Calu3 (cell line): ENCODE measurements around the gene TTLL4. TPM values are rescaled to one million over a fixed set of nuclear protein-coding genes. Genes with fewer than 3 reads are reported as not detected.

Experiments used
- BruUV-seq: library from RNA; stranded (reverse); fragments of 400-500 nt; replicated peaks from 2 replicates; lab custom pipeline; 2021; lab: Mats Ljungman, UMichigan
- CTCF ChIA-PET: fragments of 300-600 bp; sonication (Branson Sonifier 250); formaldehyde crosslinking; loops from one replicate; lab custom pipeline; 2022; ENCODE audit warnings: antibody characterized with exemption; lab: Charles Lee
- DNase-seq: peaks from one replicate; pipeline ENCODE4 v3.0.0; 2022
- H3K27ac Mint-ChIP-seq: one replicate; pipeline ENCODE4 v1.8.0; 2022; ENCODE audit warnings: mixed read lengths; ENCODE audit not compliant: unreplicated experiment
- H3K27me3 Mint-ChIP-seq: one replicate; pipeline ENCODE4 v1.8.0; 2022; ENCODE audit warnings: mixed read lengths; ENCODE audit not compliant: unreplicated experiment
- H3K36me3 Mint-ChIP-seq: one replicate; pipeline ENCODE4 v1.8.0; 2022; ENCODE audit warnings: mild to moderate bottlenecking, moderate library complexity, mixed read lengths; ENCODE audit not compliant: insufficient read depth, unreplicated experiment
- H3K4me1 Mint-ChIP-seq: one replicate; pipeline ENCODE4 v1.8.0; 2022; ENCODE audit warnings: mild to moderate bottlenecking, low read depth, mixed read lengths; ENCODE audit not compliant: unreplicated experiment
- H3K4me3 Mint-ChIP-seq: one replicate; pipeline ENCODE4 v1.8.0; 2022; ENCODE audit warnings: mild to moderate bottlenecking, low read depth, moderate library complexity, mixed read lengths; ENCODE audit not compliant: unreplicated experiment
- H3K9me3 Mint-ChIP-seq: one replicate; pipeline ENCODE4 v1.8.0; 2022; ENCODE audit warnings: low read depth, mixed read lengths; ENCODE audit not compliant: unreplicated experiment
- intact Hi-C: fragments of 100-400 bp; cut with micrococcal nuclease; formaldehyde crosslinking; loops from one replicate; pipeline ENCODE4 v1.10.0; 2022; ENCODE audit not compliant: unreplicated experiment
- total RNA-seq: library from RNA; stranded (reverse); gene quantifications from 2 replicates; pipeline ENCODE4 v1.2.3, GENCODE V29; 2022
- TF ChIP-seq, protein P1 (sequence below): fragments of 200-600 bp; IDR thresholded peaks from one replicate; pipeline ENCODE4 v1.8.0; 2022; ENCODE audit warnings: antibody characterized with exemption; ENCODE audit not compliant: unreplicated experiment

Gene TTLL4
- total RNA-seq, 1 experiment from 2014 or later, result 75.5 TPM

DNA sequence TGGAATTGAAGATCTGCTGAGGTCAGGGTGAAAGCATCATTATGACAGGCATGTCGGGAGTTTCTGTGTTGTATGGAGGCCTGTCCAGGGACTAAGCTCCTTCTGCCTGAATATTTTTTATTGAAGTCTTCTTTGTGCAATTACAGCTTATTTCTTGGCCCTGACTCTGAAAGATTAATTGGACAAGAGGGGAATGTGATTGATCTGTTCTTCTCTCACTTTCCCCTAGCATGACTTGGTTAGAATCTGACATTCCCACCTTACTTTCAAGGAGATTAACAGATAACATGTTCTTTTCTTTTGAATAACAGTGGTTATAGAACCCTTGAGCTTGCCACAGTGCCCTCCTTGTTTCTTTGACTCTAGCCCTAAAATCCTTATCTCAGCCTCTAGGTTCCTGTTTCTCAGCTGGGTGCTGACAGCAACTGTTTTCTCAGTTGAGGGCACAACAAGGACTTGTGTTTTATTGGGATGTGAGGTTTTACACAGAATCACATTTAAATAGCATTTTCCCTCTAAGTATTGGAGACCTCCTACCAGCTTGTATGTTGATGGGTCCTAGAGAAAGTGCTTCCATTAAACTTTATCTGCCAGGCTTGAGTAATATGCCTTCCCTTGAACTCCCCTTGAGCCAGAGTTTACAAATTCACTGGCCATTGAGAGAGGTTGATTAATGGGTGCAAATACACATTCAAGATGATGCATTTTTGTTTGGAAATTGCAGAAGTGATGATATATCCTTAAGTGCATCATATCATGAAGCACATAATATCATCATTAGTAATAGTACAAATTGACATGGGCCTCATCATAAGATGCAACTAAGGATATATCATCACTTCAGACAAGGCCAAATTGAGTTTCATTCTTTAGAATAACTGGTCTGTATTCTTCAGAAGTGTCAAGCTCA is 12.5 kb downstream of the TTLL4 start:
- Mint-ChIP-seq H3K36me3 (peaks cover 16% of the 10 kb centered on the region), H3K9me3 (peaks cover 2% of the 10 kb centered on the region), H3K4me1 (peaks cover 36% of the 10 kb centered on the region), H3K27ac (no peak overlapping the region), H3K27me3 (no peaks in the 10 kb centered on the region), H3K4me3 (no peak overlapping the region)
- intact Hi-C loops, result no loop called here
- CTCF ChIA-PET, result interaction anchor here (0.9 to 1.8 kb wide), 4 partner anchors 9 to 124 kb away, joined by 3 to 5 read pairs (median 4); partner anchors contain the start of gene TTLL4
- no TSS peak for BruUV-seq
- no peak for DNase-seq
- TF ChIP-seq, protein P1, sequence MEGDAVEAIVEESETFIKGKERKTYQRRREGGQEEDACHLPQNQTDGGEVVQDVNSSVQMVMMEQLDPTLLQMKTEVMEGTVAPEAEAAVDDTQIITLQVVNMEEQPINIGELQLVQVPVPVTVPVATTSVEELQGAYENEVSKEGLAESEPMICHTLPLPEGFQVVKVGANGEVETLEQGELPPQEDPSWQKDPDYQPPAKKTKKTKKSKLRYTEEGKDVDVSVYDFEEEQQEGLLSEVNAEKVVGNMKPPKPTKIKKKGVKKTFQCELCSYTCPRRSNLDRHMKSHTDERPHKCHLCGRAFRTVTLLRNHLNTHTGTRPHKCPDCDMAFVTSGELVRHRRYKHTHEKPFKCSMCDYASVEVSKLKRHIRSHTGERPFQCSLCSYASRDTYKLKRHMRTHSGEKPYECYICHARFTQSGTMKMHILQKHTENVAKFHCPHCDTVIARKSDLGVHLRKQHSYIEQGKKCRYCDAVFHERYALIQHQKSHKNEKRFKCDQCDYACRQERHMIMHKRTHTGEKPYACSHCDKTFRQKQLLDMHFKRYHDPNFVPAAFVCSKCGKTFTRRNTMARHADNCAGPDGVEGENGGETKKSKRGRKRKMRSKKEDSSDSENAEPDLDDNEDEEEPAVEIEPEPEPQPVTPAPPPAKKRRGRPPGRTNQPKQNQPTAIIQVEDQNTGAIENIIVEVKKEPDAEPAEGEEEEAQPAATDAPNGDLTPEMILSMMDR, result no peak

- DNase-seq, result no peak
- TF ChIP-seq, protein P1, result no peak
- BruUV-seq, result no TSS peak
- H3K4me1 Mint-ChIP-seq, result peaks cover 21% of the 10 kb centered on the region
- H3K9me3 Mint-ChIP-seq, result peaks cover 2% of the 10 kb centered on the region
- no peaks in the 10 kb centered on the region for H3K27me3 Mint-ChIP-seq
- no peaks in the 10 kb centered on the region for H3K36me3 Mint-ChIP-seq
- intact Hi-C loops, result no loop called here
- H3K4me3 Mint-ChIP-seq, result no peak overlapping the region
- CTCF ChIA-PET, result interaction anchor here (2.4 kb wide), 1 partner anchor 121 kb away, joined by 12 read pairs; no protein-coding TSS in a partner anchor
- no peak overlapping the region for H3K27ac Mint-ChIP-seq
Observed at GRCh38 chr2:218726004-218726574, 15.5 kb downstream of the TTLL4 start.

DNA sequence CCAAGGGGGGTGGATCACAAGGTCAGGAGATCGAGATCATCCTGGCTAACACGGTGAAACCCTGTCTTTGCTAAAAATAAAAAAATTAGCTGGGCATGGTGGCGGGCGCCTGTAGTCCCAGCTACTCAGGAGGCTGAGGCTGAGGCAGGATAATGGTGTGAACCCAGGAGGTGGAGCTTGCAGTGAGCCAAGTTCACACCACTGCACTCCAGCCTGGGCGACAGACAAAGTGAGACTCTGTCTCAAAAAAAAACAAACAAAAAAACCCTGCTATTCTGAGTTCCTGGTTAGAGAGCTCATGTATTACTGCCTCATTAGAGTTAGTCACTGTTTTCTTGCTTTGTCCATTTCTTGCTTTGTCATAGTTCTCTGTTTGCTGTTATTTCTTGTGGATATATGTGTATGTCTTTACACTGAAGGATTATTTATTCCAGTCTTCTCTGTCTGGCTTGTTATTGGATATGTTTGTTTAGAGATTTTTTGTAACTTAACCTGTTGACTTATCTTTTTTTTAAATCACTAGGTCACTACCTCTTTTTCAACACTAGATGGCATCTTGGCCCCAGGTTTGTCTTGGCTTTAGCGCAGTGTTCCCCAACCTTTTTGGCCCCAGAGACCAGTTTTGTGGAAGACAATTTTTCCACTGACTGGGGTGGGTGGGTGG is 17.0 kb downstream of the TTLL4 start:
- no TSS peak for BruUV-seq
- H3K9me3 Mint-ChIP-seq, result peaks cover 2% of the 10 kb centered on the region
- no peaks in the 10 kb centered on the region for H3K36me3 Mint-ChIP-seq
- TF ChIP-seq, protein P1, result no peak
- CTCF ChIA-PET, result interaction anchor here (2.4 kb wide), 1 partner anchor 120 kb away, joined by 12 read pairs; no protein-coding TSS in a partner anchor
- no peaks in the 10 kb centered on the region for H3K27me3 Mint-ChIP-seq
- H3K4me3 Mint-ChIP-seq, result no peak overlapping the region
- intact Hi-C loops, result loop anchor here (1.0 kb wide), 1 partner anchor 120 kb away; no protein-coding TSS in a partner anchor
- no peak overlapping the region for H3K27ac Mint-ChIP-seq
- H3K4me1 Mint-ChIP-seq, result peaks cover 25% of the 10 kb centered on the region
- DNase-seq, result no peak

DNA sequence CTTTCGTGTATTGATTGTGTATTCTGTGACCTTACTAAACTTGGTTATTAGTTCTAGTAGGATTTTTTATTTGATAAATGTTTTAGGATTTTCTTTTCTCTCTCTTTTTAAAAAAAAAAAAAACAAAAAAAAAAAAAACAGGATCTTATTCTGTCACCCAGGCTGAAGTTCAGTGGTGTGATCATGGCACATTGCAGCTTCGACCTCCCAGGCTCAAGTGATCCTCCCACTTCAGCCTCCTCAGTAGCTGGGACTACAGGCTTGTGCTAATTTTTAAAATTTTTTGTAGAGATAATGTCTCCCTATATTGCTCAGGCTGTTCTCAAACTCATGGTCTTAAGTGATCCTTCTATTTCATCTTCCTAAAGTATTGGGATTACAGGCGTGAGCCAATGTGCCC is 19.0 kb downstream of the TTLL4 start:
- Mint-ChIP-seq H3K27ac (no peak overlapping the region), H3K4me1 (peaks cover 37% of the 10 kb centered on the region), H3K27me3 (no peaks in the 10 kb centered on the region), H3K36me3 (no peaks in the 10 kb centered on the region), H3K9me3 (peaks cover 2% of the 10 kb centered on the region), H3K4me3 (no peak overlapping the region)
- CTCF ChIA-PET, result interaction anchor here (1.4 kb wide), 1 partner anchor 74 kb away, joined by 3 read pairs; no protein-coding TSS in a partner anchor
- BruUV-seq, result no TSS peak
- DNase-seq, result no peak
- TF ChIP-seq, protein P1, result no peak
- intact Hi-C loops, result no loop called here
